Left ventricle myocardium superior (tissue), 1 donor: Measurements from ENCODE around the gene PXMP2. TPM values are rescaled to one million over a fixed set of nuclear protein-coding genes. Genes with fewer than 3 reads are reported as not detected.

ENCODE experiments used
- ATAC-seq: fragments of 200-7000 bp; cut with Tn5 transposase; one replicate; pipeline ENCODE4 v1.9.1; 2020; ENCODE audit warnings: mild to moderate bottlenecking, moderate library complexity
- DNase-seq: peaks from one replicate; pipeline ENCODE4 v3.0.0-alpha.2; 2020
- intact Hi-C: fragments of 100-400 bp; cut with micrococcal nuclease; formaldehyde crosslinking; loops from one replicate; pipeline ENCODE4 v1.11.0; 2022
- long read RNA-seq: library from polyadenylated mRNA; unstranded; transcript quantifications from one replicate; pipeline ENCODE4 v2.0.0, GENCODE V29; 2021
- total RNA-seq: library from RNA; stranded (reverse); fragmentation: NEBNext Ultra II Directional; extraction: Animal tissue kit (Norgen Biotek cat#: 25700); gene quantifications from one replicate; pipeline ENCODE4 v1.2.1, GENCODE V29; 2021
- donor health status: DM: no; HTN: yes; CAD: no; lungs with severe emphysema.

The PXMP2 gene
- 75.1 TPM for total RNA-seq
- long read RNA-seq, transcript PXMP2-201 (5 exons, 957 nt) = major isoform, 153 of 178 reads
- long read RNA-seq, transcript PXMP2-205 (3 exons, 632 nt) = minor isoform, 8 of 178 reads
- long read RNA-seq, partial matches to known transcripts = 7 of 178 reads
- long read RNA-seq, other reads (novel, unspliced or antisense) = 10 of 178 reads

DNA sequence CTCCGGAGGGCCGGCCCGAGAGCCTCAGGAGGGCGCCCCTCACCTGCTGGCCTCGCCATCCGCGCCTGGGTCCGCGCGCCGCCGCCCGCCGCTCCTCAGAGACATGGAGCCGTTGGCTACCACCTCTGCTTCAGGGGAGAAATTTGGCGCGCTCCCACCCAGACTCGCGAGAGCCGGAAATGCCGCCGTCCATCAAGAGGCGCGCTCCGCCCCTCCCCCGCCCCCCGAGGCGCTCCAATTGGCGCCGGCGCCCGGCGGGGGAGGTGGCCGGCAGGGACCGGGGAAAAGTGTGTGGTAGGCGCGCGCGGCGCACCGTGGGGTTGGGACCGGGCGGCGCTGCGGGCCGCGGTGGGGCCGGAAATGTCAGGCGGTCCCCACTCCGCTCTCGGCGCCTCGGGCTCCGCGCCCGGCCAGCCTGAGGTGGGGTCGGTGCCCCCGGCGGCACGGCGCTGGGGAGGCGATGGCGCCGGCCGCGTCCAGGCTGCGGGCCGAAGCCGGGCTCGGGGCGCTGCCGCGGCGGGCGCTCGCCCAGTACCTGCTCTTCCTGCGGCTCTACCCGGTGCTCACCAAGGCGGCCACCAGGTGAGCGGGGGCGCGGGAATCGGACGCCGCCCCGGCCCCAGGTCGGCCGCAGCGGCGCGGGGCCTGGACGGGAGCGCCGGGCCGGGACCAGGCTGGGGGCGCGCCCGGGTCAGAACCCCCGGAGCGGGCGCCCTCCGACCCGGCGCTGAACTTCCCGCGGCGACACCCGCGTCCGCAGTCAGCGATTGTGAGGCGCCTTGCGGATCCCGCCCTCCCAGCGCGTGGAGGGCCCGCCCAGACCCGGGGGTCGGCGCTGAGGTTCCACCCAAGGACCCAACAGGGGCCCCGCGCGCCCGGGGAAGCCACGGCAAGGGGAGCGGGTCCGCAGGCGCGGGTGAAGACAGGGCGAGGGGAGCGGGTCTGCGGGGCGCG, at the start of gene PXMP2, which contains the start of gene POLE:
Gene PXMP2 (plus strand): TSS at position 377 of the 954 bp plus-strand sequence. CDS start 84 bp downstream, at position 461.
Gene POLE (minus strand): TSS at position 132 of the 954 bp plus-strand sequence. CDS start 27 bp downstream, at position 105.
- intact Hi-C loops = no loop called here
- ATAC-seq (peak; percentile 99), DNase-seq (peak; percentile 99)

DNA sequence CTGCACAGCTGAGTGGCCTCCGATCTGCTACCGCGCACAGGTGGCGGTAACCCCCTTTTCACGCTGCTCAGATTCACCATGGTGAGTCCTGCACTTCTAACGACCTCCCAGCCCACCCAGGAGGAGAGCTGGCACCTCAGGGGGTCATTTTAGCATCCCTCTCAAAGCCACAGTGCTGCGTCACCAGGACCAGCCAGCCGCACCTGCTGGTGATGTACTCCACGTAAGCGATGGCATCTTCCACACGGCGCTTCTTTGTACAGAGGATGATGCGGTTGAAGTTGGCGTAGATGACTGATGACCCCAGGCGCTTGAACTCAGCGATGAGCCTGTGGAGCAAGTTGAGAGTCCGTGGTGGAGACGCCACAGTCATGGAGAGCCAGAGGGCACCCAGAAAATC, 49.6 kb upstream of the PXMP2 start:
- DNase-seq (no peak), ATAC-seq (no peak)
- intact Hi-C loops = no loop called here

DNA sequence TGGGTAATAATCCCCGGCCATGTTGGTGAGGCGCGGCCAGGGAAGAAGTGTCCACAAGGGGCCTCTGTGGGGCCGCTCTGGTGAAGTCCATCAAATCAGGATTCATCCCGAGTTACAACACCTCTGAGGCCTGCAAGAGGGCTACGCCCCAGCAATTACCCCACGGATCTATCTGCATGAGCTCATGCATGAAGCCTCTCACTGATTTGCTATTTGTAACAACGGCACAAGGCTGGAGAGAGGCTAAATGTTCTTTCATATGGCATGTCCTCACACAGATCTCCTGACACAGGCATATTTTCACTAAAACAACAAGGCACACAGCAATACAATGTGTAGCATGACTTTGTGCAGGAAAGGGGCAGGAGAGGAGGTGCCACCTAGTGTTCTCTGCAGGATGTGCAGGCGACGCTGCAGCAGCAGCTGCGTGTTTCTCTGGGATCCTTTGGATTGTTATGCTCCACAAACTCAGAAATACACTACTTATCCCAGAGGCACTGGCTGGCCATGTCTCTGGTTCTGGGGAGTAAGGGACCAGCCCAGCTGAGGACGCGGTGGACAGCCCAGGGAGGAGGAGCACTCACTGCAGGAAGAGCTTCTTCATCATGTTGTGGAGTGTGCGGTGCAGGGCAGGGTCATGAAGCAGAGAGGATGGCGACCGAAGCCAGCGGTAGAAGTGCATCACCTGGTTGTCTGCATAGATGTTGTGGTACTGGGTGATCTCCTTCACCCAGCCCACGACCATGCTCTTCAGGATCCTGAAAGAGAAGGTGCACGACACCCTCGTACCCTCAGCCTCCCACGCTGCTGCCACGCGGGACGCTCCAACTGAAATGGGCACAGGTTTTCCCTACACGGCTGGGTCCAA, 48.6 kb upstream of the PXMP2 start:
- DNase-seq (no peak), ATAC-seq (peak; percentile 50)
- intact Hi-C loops = no loop called here

DNA sequence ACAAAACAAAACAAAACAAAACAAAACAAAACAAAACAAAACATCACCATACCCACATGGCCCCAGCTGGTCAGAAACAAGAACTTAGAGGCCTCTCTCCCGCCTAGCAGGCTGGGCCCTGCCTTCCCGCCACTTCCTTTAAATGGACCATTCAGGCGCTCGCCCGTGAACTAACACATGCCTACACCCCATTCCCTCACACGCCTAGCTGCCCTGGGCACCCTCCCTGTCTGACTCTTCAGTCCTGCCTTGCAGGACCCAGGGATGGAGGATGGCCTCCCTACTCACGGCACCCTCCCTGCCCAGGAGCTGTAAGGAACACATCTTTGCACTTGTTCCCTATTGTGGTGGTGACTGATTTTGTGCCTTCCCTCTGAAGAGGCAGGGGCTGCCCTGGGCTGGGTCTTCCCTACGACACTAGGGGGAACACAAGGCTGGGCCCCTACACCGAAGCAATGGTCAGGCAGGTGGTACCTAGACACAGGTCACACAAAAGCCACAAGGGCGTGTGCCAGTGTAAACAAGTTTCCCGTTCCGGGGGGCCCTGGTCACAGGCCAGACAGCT, 47.3 kb upstream of the PXMP2 start:
- ATAC-seq (no peak), DNase-seq (no peak)
- intact Hi-C loops = no loop called here

DNA sequence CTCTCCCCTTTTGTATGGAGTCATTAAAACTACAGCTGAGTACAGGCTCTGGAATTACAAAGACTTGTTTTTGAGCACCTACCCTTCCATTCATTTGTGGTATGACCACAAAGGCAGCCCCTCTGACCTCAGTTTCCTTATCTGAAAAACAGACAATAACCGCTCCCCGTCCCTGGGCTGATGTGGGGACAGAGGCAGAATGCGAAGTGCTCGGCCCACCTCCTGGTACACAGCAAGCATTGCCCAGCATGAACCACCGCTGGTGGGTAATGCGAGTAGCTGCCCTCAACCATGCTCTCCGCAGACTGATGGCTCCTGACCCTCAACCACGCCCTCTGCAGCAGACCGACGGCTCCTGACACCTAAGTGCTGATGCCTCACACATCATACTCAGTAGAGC, 46.5 kb upstream of the PXMP2 start:
- ATAC-seq (no peak), DNase-seq (no peak)
- intact Hi-C loops = no loop called here

DNA sequence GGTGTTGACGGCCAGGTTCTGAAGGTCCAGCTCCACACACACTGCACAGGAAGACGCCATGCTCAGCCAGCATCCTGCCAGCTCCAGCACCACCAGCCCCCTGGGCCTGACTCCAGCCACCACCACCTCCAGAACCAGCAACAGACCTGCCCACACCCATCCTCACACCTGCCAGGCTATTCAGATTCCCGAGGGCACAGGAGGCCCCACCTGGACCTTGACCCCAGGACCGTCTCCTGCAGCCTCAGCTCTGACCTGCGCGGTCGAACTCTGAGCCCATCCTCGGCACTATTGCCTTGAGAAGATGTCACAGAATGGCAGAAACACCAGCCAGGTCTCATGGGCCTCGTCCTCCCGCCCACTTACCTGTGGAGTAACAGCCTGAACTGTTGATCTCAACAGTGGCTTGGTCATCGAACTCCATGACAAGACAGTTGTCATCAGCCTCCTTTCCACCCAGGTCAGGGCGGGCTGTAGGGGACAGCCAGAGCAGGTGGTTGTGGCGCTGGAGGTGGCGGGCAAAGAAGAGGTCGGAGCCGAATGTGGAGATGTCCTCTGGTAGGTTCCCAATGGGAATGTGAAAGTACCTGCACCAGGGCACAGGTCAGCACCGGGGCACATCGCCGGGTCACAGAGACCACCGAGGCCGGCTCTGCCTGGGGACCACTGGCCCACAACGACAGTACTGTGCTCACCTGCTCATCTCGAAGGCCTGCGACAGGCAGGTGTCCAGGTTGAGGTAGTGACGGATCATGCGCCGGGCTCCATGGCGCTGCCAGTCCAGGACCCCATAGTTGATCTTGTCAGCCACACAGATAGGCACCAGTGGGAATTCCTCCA, 45.4 kb upstream of the PXMP2 start:
- no peak for ATAC-seq
- no peak for DNase-seq
- intact Hi-C loops = no loop called here

DNA sequence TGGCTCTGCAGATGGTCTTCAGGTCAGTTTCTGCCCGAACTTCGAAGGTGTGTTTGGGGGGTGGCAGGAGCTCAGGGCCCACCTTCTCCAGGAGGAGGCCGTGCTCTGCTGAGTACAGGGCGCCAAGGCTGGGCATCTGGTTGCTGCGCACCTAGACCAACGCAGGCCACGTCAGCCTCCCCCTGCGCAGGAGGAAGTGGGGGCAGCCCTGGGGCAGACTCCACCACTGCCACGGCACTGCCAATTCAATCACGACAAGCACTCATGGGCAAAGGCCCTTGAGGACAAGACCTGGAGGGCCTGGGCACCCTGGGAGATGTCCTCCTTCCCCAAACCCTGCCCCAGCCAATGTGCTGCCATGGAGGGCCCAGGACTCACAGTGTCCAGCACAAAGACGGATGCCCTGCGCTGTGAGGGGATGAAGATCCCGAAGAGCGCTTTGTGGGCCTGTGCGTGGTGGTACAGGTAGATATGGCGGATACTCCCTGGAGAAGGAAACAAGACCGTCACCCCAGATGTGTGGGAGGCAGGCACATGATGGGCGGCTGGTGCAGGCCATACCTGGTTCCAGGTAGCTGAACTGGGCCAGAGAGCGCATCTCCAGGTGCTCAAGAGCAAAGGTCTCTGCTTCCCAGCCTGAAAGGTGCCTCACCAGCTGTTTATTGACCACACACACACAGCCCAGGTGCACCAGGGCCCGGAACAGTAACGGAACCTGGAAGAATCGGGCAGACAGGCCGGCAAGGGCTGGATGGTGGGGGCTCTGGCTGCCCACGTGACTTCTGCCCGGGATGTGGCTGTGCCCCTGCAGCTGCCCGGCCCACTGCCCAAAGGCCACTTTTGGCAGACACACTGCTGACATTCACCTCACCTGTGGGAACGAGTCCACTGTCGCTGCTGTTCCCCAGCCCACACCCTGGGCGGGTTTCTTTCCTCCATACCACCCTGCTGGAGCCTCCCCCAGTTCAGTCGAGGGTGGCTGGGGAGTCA, 44.2 kb upstream of the PXMP2 start:
- intact Hi-C loops = no loop called here
- ATAC-seq (no peak), DNase-seq (no peak)

DNA sequence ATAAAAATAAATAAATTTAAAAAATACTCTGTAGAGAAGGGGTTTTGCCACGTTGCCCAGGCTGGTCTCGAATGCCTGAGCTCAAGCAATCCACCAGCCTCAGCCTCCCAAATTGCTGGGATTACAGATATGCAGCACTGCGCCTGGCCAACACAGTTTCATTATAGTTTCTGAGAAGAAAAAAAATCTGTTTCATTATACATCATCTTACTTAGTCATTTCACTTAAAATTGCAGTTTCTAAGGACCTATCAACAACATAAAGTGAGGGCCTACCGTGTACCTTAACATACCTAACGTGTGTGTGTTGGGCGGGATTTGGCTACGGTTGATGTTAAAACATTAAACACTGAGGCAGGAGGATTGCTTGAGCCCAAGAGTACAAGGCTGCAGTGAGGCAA, 40.5 kb upstream of the PXMP2 start:
- intact Hi-C loops = no loop called here
- ATAC-seq = no peak
- no peak for DNase-seq

DNA sequence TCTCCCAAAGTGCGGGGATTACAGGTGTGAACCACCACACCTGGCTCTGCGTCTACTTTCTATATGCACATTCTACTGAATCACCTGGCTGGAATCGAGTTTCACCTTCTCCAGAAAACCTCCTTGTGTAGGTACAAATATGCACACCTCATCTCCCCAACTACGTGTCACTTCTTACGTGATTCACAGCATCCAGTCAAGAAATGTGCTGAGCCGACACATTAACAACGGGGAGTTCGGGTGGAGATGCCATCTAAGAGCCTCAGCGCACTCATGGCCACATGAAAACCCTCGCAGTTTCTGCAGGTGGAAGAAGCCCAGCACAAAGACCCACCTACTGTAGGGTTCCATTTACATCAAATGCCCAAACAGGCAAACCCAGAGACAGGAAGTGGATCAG, 39.5 kb upstream of the PXMP2 start:
- DNase-seq = no peak
- intact Hi-C loops = no loop called here
- ATAC-seq = no peak

DNA sequence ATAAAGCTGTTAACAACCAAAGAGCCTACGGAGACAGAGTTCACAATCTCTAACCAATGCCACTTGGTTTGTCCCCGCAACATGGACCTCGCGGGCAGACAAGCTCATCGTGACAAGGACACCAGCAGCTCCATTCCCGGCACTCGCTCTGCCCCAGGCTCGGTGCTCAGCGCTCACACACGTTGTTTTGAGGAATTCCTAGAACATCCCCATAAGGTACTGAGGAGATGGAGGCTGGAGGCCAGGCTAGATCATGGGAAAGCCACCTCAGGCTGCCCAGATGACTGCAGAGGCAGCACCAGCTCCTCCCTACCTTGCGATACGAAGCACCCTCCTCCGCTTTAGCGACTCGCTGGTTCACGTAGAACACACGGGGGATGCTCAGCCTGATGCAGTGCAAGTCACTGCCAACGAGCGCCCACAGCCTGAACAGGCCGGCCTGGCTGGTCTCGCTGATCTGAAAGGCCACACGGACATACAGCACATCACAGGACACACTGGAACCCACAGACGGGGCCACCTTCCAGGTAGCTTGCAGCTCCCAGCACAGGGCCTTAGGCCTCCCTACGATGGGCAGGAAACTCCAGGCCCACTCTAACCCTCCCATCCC, 38.7 kb upstream of the PXMP2 start:
- no peak for ATAC-seq
- no peak for DNase-seq
- intact Hi-C loops = no loop called here

DNA sequence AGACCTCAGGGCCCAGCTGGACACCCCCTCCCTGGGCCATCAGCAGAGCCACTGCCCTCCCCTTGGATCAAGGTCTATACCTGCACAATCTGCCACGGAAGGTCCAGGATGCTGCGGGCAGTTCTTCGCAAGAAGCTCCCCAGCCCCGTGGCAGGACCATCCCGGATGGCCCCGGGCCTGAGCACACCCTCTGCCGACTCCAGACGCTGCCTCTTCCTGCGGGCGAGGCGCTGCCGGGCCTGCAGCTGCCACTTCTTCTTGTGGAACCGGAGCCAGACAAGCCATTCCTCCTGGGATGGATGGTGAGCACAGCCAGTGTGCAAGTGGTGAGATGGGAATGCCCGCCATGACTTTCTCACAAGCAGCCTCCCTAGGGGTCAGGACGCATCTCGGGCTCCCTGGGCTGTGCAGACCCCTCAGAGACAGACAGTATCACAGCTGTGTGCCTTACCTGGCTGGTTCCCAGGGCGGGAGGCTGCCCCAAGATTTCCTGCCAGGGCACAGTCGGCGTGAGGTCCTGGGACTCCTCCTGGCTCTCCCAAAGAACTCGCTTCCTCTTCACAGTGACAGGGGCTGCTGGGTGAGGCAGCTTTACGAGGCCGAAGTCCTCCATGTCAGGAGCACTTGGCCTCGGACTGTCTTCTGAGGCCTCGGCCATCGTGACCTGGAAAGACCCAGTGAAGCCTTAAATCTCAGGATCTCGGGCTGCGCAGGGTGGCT, 38.0 kb upstream of the PXMP2 start:
- no peak for DNase-seq
- ATAC-seq = no peak
- intact Hi-C loops = no loop called here

DNA sequence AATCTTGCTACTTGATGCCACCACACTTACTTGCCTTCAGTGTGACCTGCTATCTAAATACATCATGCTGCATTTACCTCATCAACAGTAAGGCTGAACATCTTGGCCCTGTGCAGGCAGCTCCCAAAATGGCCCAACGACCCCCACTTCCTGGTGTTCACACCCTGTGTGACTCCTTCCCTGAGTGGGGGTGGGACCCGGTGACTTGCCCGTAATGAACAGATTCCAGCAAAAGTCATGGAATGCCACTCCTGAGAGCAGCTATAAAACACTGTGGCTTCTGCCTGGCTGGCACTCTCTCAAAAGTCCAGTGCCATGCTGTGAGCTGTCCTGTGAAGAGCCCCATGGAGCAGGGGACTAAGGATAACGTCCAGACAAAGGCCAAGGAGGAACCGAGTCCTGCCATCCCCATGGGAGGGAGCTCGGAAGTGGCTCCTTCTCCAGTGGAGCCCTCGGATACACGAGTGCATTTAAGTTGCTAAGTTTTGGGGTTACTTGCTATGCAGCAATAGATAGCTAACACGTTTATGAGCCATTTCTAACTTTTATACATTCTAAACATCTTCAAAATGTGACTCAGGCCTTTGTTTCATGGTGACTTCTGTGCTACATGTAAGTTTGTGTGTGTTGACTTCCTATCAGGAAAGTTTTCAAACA, 35.8 kb upstream of the PXMP2 start:
- ATAC-seq (no peak), DNase-seq (no peak)
- intact Hi-C loops = no loop called here

DNA sequence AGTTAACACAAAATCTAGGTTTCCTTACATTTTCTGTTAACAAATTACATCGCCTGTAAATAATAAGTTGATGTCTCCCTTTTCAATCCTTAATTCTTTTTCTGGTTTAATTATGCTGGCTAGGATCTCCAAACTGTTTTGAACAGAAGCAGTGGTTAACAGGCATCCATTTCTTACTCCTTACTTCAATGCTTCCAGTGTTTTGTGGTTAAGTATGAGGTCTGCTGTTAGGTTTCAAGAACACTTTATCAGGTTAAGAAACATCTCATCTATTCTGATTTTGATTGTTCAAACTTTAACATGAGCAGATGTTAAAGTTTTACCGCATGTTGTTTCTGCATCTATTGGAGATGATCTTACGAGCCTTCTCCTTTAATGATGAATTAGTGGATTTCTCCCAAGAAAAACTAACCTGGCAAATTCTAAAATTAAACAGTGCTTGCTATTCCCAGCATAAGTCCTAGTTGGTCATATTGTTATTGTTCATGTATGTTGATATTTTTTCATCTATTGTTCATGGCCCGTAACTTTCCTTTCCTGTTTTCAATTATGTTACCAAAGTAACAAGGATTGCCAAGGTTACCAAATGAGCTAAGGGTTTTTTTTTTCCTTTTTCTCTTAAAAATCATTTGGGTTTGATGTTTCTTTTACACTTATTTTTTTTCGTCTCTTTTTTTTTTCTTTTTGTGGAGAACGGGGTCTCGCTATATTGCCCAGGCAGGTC, 33.7 kb upstream of the PXMP2 start:
- no peak for DNase-seq

DNA sequence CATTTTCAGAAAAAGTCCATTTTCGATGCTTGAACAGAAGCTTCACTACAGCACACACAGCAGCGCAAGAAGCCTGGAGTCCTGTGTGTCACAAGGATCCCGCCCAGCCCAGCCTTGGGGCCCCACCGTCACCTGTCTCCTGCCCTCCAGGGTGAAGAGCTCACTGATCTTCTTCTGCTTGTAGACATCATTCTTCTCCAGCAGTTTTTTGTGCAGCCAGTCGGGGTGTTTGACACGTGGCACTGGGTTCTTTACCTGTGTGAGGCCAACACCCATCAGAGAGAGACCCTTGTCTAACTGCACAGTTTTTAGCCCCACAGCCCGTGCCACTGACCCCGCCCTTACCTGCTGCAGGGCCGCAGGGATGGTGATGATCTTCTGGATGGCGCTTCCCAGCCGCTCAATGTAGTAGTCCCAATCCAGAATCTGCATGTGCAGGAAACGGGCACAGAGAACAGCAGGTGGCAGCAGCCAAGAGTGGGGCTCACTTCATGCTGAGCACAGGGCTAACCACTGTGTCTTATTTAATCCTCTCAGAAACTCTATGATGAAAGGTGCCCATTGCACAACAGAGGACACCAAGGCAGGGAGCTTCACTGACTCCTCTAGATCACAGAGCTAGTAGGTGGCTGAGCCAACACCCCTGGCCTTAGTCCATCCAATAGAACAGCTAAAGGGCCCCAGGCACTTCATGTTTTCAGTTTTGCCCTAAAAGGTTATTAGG, 30.2 kb upstream of the PXMP2 start:
- intact Hi-C loops = no loop called here
- ATAC-seq (no peak), DNase-seq (no peak)

More for the DNA sequence above, 33.7 kb upstream of the PXMP2 start:
- intact Hi-C loops = no loop called here
- no peak for ATAC-seq
